Endothelial cell of umbilical vein (primary cell): ENCODE results near the gene SMARCD2. TPM values are rescaled to one million over a fixed set of nuclear protein-coding genes. Genes with fewer than 3 reads are reported as not detected.

ENCODE experiments used
- BruUV-seq: library from RNA; stranded (reverse); fragments of 400-500 nt; replicated peaks from 2 replicates; lab custom pipeline; 2021; lab: Mats Ljungman, UMichigan
- CTCF ChIA-PET: fragments of 300-600, 350-600 bp; sonication (Branson Sonifier 250); formaldehyde crosslinking; loops from one replicate; lab custom pipeline; 2021; ENCODE audit warnings: antibody characterized with exemption, inconsistent platforms; lab: Charles Lee
- POLR2A ChIA-PET: fragments of 300-600, 350-600 bp; sonication (Branson Sonifier 250); formaldehyde crosslinking; loops from one replicate; lab custom pipeline; 2021; ENCODE audit warnings: antibody characterized with exemption, inconsistent platforms; lab: Charles Lee
- DNase-seq: peaks from one replicate; pipeline ENCODE4 v3.0.0-alpha.2; 2011; ENCODE audit warnings: low read depth, low spot score
- FAIRE-seq: peaks from 2 replicates; lab custom pipeline; 2011; peaks lifted over from hg19 to GRCh38; lab: Jason Lieb, UNC
- H2AFZ ChIP-seq: 2 replicates; pipeline ENCODE4 v1.6.0; 2012; ENCODE audit warnings: low read depth, low read length, control low read depth, inconsistent platforms
- H3K27ac ChIP-seq: 2 replicates; pipeline ENCODE4 v1.5.1; 2011; ENCODE audit warnings: low read depth, mild to moderate bottlenecking, control low read depth, low read length, moderate library complexity; ENCODE audit not compliant: insufficient read depth
- H3K27me3 ChIP-seq, 2 experiments: 2 replicates each; pipeline versions ENCODE4 v1.6.0 to v1.6.1; 2011; ENCODE audit warnings: low read length in 2 of 2, mixed read lengths in 1 of 2; ENCODE audit not compliant: control insufficient read depth in 2 of 2, insufficient read depth in 2 of 2
- H3K36me3 ChIP-seq, 2 experiments: 2 replicates in 1 of 2; 3 replicates in 1 of 2; pipeline ENCODE4 v1.5.1; 2011; ENCODE audit warnings: low read length in 2 of 2, mild to moderate bottlenecking in 1 of 2, moderate library complexity in 1 of 2; ENCODE audit not compliant: control insufficient read depth in 2 of 2, insufficient read depth in 2 of 2; ENCODE audit errors: extremely low read depth in 1 of 2
- H3K4me1 ChIP-seq: 3 replicates; pipeline ENCODE4 v1.5.1; 2011; ENCODE audit warnings: mild to moderate bottlenecking, low read length; ENCODE audit not compliant: control insufficient read depth, insufficient read depth; ENCODE audit errors: extremely low read depth
- H3K4me2 ChIP-seq: 2 replicates; pipeline ENCODE4 v1.6.1; 2011; ENCODE audit warnings: low read length, control low read depth, mixed read lengths; ENCODE audit not compliant: insufficient read depth
- H3K4me3 ChIP-seq, 3 experiments: fragments of 200-600 bp in 1 of 3; sonication (generic), shearing (Covaris generic) in 1 of 3; replicated peaks in 1 of 3; 2 replicates each; pipeline ENCODE4 v1.5.1; 2011 to 2016; ENCODE audit warnings: control low read depth in 3 of 3, low read length in 3 of 3, mild to moderate bottlenecking in 2 of 3, inconsistent platforms in 1 of 3, low read depth in 1 of 3, moderate library complexity in 1 of 3; ENCODE audit not compliant: insufficient read depth in 1 of 3
- H3K79me2 ChIP-seq: 2 replicates; pipeline ENCODE4 v1.6.0; 2012; ENCODE audit warnings: low read length, inconsistent platforms; ENCODE audit not compliant: control insufficient read depth, insufficient read depth
- H3K9ac ChIP-seq: replicated peaks from 2 replicates; pipeline ENCODE3; 2011; ENCODE audit warnings: low read length, control low read depth; ENCODE audit not compliant: insufficient read depth; ENCODE audit errors: extremely low read depth
- H3K9me1 ChIP-seq: replicated peaks from 3 replicates; pipeline ENCODE4 v1.6.0; 2011; ENCODE audit warnings: mild to moderate bottlenecking, low read length; ENCODE audit not compliant: control insufficient read depth, insufficient read depth; ENCODE audit errors: extremely low read depth
- H3K9me3 ChIP-seq: replicated peaks from 2 replicates; pipeline ENCODE4 v1.5.1; 2012; ENCODE audit warnings: low read length, inconsistent platforms; ENCODE audit not compliant: control insufficient read depth, insufficient read depth
- H4K20me1 ChIP-seq: replicated peaks from 2 replicates; pipeline ENCODE3; 2011; ENCODE audit warnings: mild to moderate bottlenecking, low read length; ENCODE audit not compliant: control insufficient read depth, insufficient read depth; ENCODE audit errors: extremely low read depth
- FOS ChIP-seq: IDR thresholded peaks from 2 replicates; pipeline ENCODE4 v1.6.1; 2011; ENCODE audit warnings: mild to moderate bottlenecking, low read length, moderate library complexity, borderline replicate concordance; ENCODE audit not compliant: insufficient read depth
- GATA2 ChIP-seq: IDR thresholded peaks from 2 replicates; pipeline ENCODE4 v1.7.0; 2011; ENCODE audit warnings: low read depth, mild to moderate bottlenecking, moderate library complexity, mixed read lengths, low read length; ENCODE audit not compliant: insufficient read length, insufficient read depth
- MAX ChIP-seq: IDR thresholded peaks from 2 replicates; pipeline ENCODE4 v1.6.1; 2011; ENCODE audit not compliant: insufficient read depth, insufficient read length
- POLR2A ChIP-seq: IDR thresholded peaks from 2 replicates; pipeline ENCODE4 v1.6.1; 2012; ENCODE audit warnings: low read depth, mild to moderate bottlenecking, control low read depth, low read length
- POLR2AphosphoS5 ChIP-seq: IDR thresholded peaks from 2 replicates; pipeline ENCODE4 v1.6.1; 2012; ENCODE audit warnings: low read depth, mild to moderate bottlenecking, control low read depth, low read length, moderate library complexity; ENCODE audit not compliant: insufficient read depth
- dilution Hi-C: fragments of 300-500 bp; cut with MboI; formaldehyde crosslinking; loops from one replicate; pipeline ENCODE4 v1.15.0; 2019; ENCODE audit warnings: low sequenced_read_pairs; ENCODE audit not compliant: extremely low pct_ligation_motif_present
- intact Hi-C: fragments of 100-400 bp; cut with micrococcal nuclease; formaldehyde crosslinking; loops from one replicate; pipeline ENCODE4 v1.10.0; 2022
- polyA plus RNA-seq, 4 experiments: library from polyadenylated mRNA; depleted of rRNA in 3 of 4; stranded (reverse) in 3 of 4; unstranded in 1 of 4; fragments of >200 nt; gene quantifications; 2 replicates each; pipeline versions ENCODE4 v1.2.1 to v1.2.3, GENCODE V29; 2011 to 2012; ENCODE audit warnings: missing spikeins in 1 of 4
- total RNA-seq: library from RNA; stranded (reverse); gene quantifications from 2 replicates; pipeline ENCODE4 v1.2.3, GENCODE V29; 2021

The SMARCD2 gene
- total and polyA plus RNA-seq, 2 donors (not counting 3 experiments of a cell fraction or from before 2014, with no cell fraction given), result 51.2 to 55.7 TPM

- Histone ChIP-seq H3K79me2 (peaks cover 43% of the 10 kb centered on the region), H3K4me2 (peak overlapping the region; percentile 84), H3K27ac (peak overlapping the region; percentile 38), H3K27me3 (no peaks in the 10 kb centered on the region), H3K4me3 (peak overlapping the region; percentile 56 to 86 (median 77)), H3K36me3 (no peaks in the 10 kb centered on the region), H3K9me1 (no peaks in the 10 kb centered on the region), H3K9ac (peak overlapping the region; percentile 75), H2AFZ (peak overlapping the region; percentile 70), H3K9me3 (no peaks in the 10 kb centered on the region), H3K4me1 (peaks cover 24% of the 10 kb centered on the region), H4K20me1 (no peaks in the 10 kb centered on the region)
- TF ChIP-seq POLR2AphosphoS5 (no peak), GATA2 (no peak), FOS (no peak), POLR2A (no peak), MAX (no peak)
- peak; percentile 79 for FAIRE-seq
- dilution Hi-C loops, result no loop called here
- BruUV-seq, result no TSS peak
- ChIA-PET POLR2A (no interaction called here), CTCF (interaction anchor here (0.6 to 1.2 kb wide), 6 partner anchors 8 to 25 kb away, joined by 3 to 4 read pairs (median 3); partner anchors contain the start of gene PSMC5)
- intact Hi-C loops, result loop anchor here (1.0 kb wide), 1 partner anchor 14 kb away; the partner anchor contains the start of genes FTSJ3 and PSMC5
- peak; percentile 56 for DNase-seq
Measured at GRCh38 chr17:63841350-63842172, 924 bp downstream of the SMARCD2 start.
